PC-9 (cell line): ENCODE measurements around the gene PHLDB2. TPM values are rescaled to one million over a fixed set of nuclear protein-coding genes. Genes with fewer than 3 reads are reported as not detected.

Experiments used
- BruUV-seq: library from RNA; stranded (reverse); fragments of 400-500 nt; replicated peaks from 2 replicates; lab custom pipeline; 2021; lab: Mats Ljungman, UMichigan
- CTCF ChIA-PET: fragments of 300-600 bp; sonication (Branson Sonifier 250); formaldehyde crosslinking; loops from one replicate; lab custom pipeline; 2022; ENCODE audit warnings: antibody characterized with exemption; lab: Charles Lee
- POLR2A ChIA-PET: fragments of 300-600 bp; sonication (Branson Sonifier 250); formaldehyde crosslinking; loops from one replicate; lab custom pipeline; 2022; ENCODE audit warnings: antibody characterized with exemption; ENCODE audit not compliant: unreplicated experiment; lab: Charles Lee
- DNase-seq, 2 experiments: peaks; one replicate each; pipeline versions ENCODE4 v3.0.0 to v3.0.0-alpha.2; 2015 to 2022; ENCODE audit warnings: mixed read lengths in 1 of 2
- H2AFZ ChIP-seq: fragments of 200-600 bp; sonication (generic); 2 replicates; pipeline ENCODE4 v1.8.1; 2017; ENCODE audit warnings: antibody characterized with exemption
- H3F3A ChIP-seq: fragments of 200-600 bp; sonication (generic); 2 replicates; pipeline ENCODE4 v1.8.1; 2017; ENCODE audit warnings: antibody characterized with exemption, mild to moderate bottlenecking, low read depth; ENCODE audit not compliant: insufficient read depth
- H3K27ac ChIP-seq: fragments of 200-600 bp; sonication (generic); 2 replicates; pipeline ENCODE4 v1.6.1; 2016; ENCODE audit warnings: mixed run types
- H3K27me3 ChIP-seq: fragments of 200-600 bp; sonication (generic); 2 replicates; pipeline ENCODE4 v1.6.1; 2016; ENCODE audit warnings: low read depth, mixed run types; ENCODE audit not compliant: insufficient read depth
- H3K36me3 ChIP-seq: fragments of 200-600 bp; sonication (generic); 2 replicates; pipeline ENCODE4 v1.6.1; 2016; ENCODE audit warnings: low read depth, mixed run types
- H3K4me1 ChIP-seq: fragments of 200-600 bp; sonication (generic); replicated peaks from 2 replicates; pipeline ENCODE4 v1.6.1; 2016; ENCODE audit warnings: mixed run types; ENCODE audit not compliant: insufficient read depth
- H3K4me2 ChIP-seq: fragments of 200-600 bp; sonication (generic); 2 replicates; pipeline ENCODE4 v1.6.1; 2017; ENCODE audit warnings: mixed run types
- H3K4me3 ChIP-seq: fragments of 200-600 bp; sonication (generic); 2 replicates; pipeline ENCODE4 v1.6.1; 2016; ENCODE audit warnings: mixed run types
- H3K79me2 ChIP-seq: fragments of 200-600 bp; sonication (generic); 2 replicates; pipeline ENCODE4 v1.6.1; 2017; ENCODE audit warnings: low read depth, mixed run types
- H3K9me2 ChIP-seq: fragments of 200-600 bp; sonication (generic); 2 replicates; pipeline ENCODE4 v1.8.1; 2017; ENCODE audit warnings: mild to moderate bottlenecking; ENCODE audit not compliant: insufficient read depth
- H3K9me3 ChIP-seq: fragments of 200-600 bp; sonication (generic); 2 replicates; pipeline ENCODE4 v1.8.1; 2016; ENCODE audit warnings: low read depth; ENCODE audit not compliant: insufficient read depth
- H4K20me1 ChIP-seq: fragments of 200-600 bp; sonication (generic); 2 replicates; pipeline ENCODE4 v1.8.1; 2017; ENCODE audit not compliant: insufficient read depth
- EZH2 ChIP-seq: fragments of 200-600 bp; sonication (generic); IDR thresholded peaks from 2 replicates; pipeline ENCODE4 v1.8.0; 2017; ENCODE audit warnings: antibody characterized with exemption, low read depth
- intact Hi-C: fragments of 100-400 bp; cut with micrococcal nuclease; formaldehyde crosslinking; loops from one replicate; pipeline ENCODE4 v1.10.0; 2022; ENCODE audit not compliant: unreplicated experiment
- total RNA-seq: library from RNA; stranded (reverse); gene quantifications from 2 replicates; pipeline ENCODE4 v1.2.3, GENCODE V29; 2021
- TF ChIP-seq, protein P1 (sequence below): fragments of 200-600 bp; sonication (generic); conservative IDR thresholded peaks from 2 replicates; pipeline ENCODE4 v1.6.1; 2017; ENCODE audit warnings: mixed run types, antibody characterized with exemption, mild to moderate bottlenecking, moderate library complexity

Gene PHLDB2
- total RNA-seq, 1 experiment from 2014 or later: 42.7 TPM

DNA sequence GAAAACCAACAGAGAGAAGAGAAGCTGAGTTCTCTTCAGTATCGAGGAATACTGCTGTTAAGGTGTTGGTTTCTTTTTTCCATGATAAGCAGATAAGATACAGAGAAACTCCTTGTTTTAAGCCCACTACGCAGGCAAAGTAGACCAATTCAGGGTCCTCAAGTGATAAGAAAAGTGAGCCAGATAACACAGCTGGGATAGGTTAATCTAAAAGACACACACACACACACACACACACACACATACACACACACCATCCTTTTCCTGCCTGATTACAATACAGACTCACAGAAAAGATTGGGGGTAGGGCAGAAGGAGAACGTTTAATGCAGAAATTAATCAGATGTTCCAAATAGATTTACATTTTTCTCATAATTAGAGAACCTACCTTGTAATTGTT, 6.5 kb upstream of the PHLDB2 start:
- no peak for DNase-seq
- Histone ChIP-seq H4K20me1 (no peaks in the 10 kb centered on the region), H3F3A (peaks cover 24% of the 10 kb centered on the region), H3K4me2 (no peak overlapping the region), H3K4me3 (no peak overlapping the region), H3K79me2 (no peaks in the 10 kb centered on the region), H2AFZ (no peak overlapping the region), H3K9me3 (peaks cover 10% of the 10 kb centered on the region), H3K36me3 (no peaks in the 10 kb centered on the region), H3K9me2 (no peaks in the 10 kb centered on the region), H3K27me3 (no peaks in the 10 kb centered on the region), H3K4me1 (peaks cover 48% of the 10 kb centered on the region), H3K27ac (peak overlapping the region; percentile 44)
- ChIA-PET CTCF (no interaction called here), POLR2A (no interaction called here)
- TF ChIP-seq, protein P1, sequence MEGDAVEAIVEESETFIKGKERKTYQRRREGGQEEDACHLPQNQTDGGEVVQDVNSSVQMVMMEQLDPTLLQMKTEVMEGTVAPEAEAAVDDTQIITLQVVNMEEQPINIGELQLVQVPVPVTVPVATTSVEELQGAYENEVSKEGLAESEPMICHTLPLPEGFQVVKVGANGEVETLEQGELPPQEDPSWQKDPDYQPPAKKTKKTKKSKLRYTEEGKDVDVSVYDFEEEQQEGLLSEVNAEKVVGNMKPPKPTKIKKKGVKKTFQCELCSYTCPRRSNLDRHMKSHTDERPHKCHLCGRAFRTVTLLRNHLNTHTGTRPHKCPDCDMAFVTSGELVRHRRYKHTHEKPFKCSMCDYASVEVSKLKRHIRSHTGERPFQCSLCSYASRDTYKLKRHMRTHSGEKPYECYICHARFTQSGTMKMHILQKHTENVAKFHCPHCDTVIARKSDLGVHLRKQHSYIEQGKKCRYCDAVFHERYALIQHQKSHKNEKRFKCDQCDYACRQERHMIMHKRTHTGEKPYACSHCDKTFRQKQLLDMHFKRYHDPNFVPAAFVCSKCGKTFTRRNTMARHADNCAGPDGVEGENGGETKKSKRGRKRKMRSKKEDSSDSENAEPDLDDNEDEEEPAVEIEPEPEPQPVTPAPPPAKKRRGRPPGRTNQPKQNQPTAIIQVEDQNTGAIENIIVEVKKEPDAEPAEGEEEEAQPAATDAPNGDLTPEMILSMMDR: no peak
- no peak for TF ChIP-seq EZH2
- intact Hi-C loops: loop anchor here (10.0 kb wide), 1 partner anchor 222 kb away; no protein-coding TSS in a partner anchor
- BruUV-seq: no TSS peak

- POLR2A ChIA-PET: no interaction called here
- no peak overlapping the region for H2AFZ ChIP-seq
- H3K79me2 ChIP-seq: 0 out of 2 replicates have a peak, but pooled peaks cover 4% of the 10 kb centered on the region
- TF ChIP-seq, protein P1: no peak
- no peak for TF ChIP-seq EZH2
- no peaks in the 10 kb centered on the region for H4K20me1 ChIP-seq
- intact Hi-C loops: loop anchor here (10.0 kb wide), 1 partner anchor 222 kb away; no protein-coding TSS in a partner anchor
- H3K27ac ChIP-seq: no peak overlapping the region
- H3K36me3 ChIP-seq: no peaks in the 10 kb centered on the region
- H3K9me2 ChIP-seq: no peaks in the 10 kb centered on the region
- H3K27me3 ChIP-seq: no peaks in the 10 kb centered on the region
- peaks cover 24% of the 10 kb centered on the region for H3F3A ChIP-seq
- BruUV-seq: no TSS peak
- DNase-seq: no peak
- no peak overlapping the region for H3K4me2 ChIP-seq
- peaks cover 10% of the 10 kb centered on the region for H3K9me3 ChIP-seq
- H3K4me1 ChIP-seq: peaks cover 46% of the 10 kb centered on the region
- CTCF ChIA-PET: no interaction called here
- no peak overlapping the region for H3K4me3 ChIP-seq
Measured at GRCh38 chr3:111853068-111853467, 6.0 kb upstream of the PHLDB2 start.

GRCh38 chr3:111854990-111855389, 4.1 kb upstream of the PHLDB2 start:
- no TSS peak for BruUV-seq
- Histone ChIP-seq H3K9me2 (no peaks in the 10 kb centered on the region), H3K4me3 (no peak overlapping the region), H3K79me2 (peaks cover 14% of the 10 kb centered on the region), H3K4me2 (no peak overlapping the region), H2AFZ (no peak overlapping the region), H3K4me1 (peaks cover 37% of the 10 kb centered on the region), H4K20me1 (no peaks in the 10 kb centered on the region), H3K9me3 (peaks cover 10% of the 10 kb centered on the region), H3F3A (peaks cover 33% of the 10 kb centered on the region), H3K36me3 (no peaks in the 10 kb centered on the region), H3K27ac (no peak overlapping the region), H3K27me3 (no peaks in the 10 kb centered on the region)
- intact Hi-C loops: loop anchor here (10.0 kb wide), 1 partner anchor 220 kb away; no protein-coding TSS in a partner anchor
- no peak for DNase-seq
- no peak for TF ChIP-seq EZH2
- TF ChIP-seq, protein P1: no peak
- ChIA-PET POLR2A (no interaction called here), CTCF (no interaction called here)
